K562 (cell line): Measurements from ENCODE around the gene H3-3A. TPM values are rescaled to one million over a fixed set of nuclear protein-coding genes. Genes with fewer than 3 reads are reported as not detected.

Experiments
- ARID1B ChIP-seq: fragments of 450-650 bp; IDR thresholded peaks from 2 replicates; pipeline ENCODE4 v1.6.1; 2016; ENCODE audit warnings: antibody characterized with exemption, mild to moderate bottlenecking, inconsistent platforms
- BCOR ChIP-seq: fragments of 450-650 bp; IDR thresholded peaks from 2 replicates; pipeline ENCODE4 v1.6.1; 2016
- GABPB2 ChIP-seq: fragments of 250-450 bp; sonication (Bioruptor Pico); conservative IDR thresholded peaks from 2 replicates; pipeline ENCODE4 v1.5.1; 2021; ENCODE audit warnings: mild to moderate bottlenecking
- HLTF ChIP-seq: fragments of 450-650 bp; IDR thresholded peaks from 2 replicates; pipeline ENCODE4 v1.6.1; 2016
- MIER1 ChIP-seq: fragments of 450-650 bp; IDR thresholded peaks from 2 replicates; pipeline ENCODE4 v1.6.1; 2016; ENCODE audit warnings: antibody characterized with exemption, mild to moderate bottlenecking, low read depth
- PTBP1 ChIP-seq: fragments of 200-400 bp; formaldehyde crosslinking; IDR thresholded peaks from 2 replicates; pipeline ENCODE4 v1.6.1; 2017; ENCODE audit warnings: low read depth, low read length
- SREBF1 ChIP-seq: fragments of 150-350 bp; IDR thresholded peaks from 2 replicates; pipeline ENCODE4 v1.6.1; 2014; ENCODE audit warnings: antibody characterized with exemption, low read depth, low read length, borderline replicate concordance
- ZNF121 ChIP-seq: sonication (generic); formaldehyde crosslinking; conservative IDR thresholded peaks from 2 replicates; pipeline ENCODE4 v1.8.0; 2022; ENCODE audit warnings: missing genetic modification reagents
- ZNF253 ChIP-seq: fragments of 250-450 bp; sonication (Bioruptor Pico); conservative IDR thresholded peaks from 2 replicates; pipeline ENCODE4 v1.6.1; 2021; ENCODE audit warnings: mild to moderate bottlenecking
- ZNF444 ChIP-seq: fragments of 250-450 bp; sonication (Bioruptor Pico); IDR thresholded peaks from 2 replicates; pipeline ENCODE4 v1.4.0; 2020; ENCODE audit warnings: mild to moderate bottlenecking, moderate library complexity
- polyA plus RNA-seq, 8 experiments: library from polyadenylated mRNA; depleted of rRNA in 4 of 8; stranded (reverse) in 5 of 8; unstranded in 3 of 8; fragments of >200 nt; fragmentation: Nextera tagmentation in 2 of 8; fragmentation: Illumina TruSeq in 1 of 8; extraction: Ambion mirVana in 2 of 8; extraction: Trizol in 1 of 8; gene quantifications; 2 replicates each; pipeline versions ENCODE4 v1.2.1 to v1.2.3, GENCODE V29; 2011 to 2014; ENCODE audit warnings: inconsistent platforms in 1 of 8, missing spikeins in 1 of 8
- total RNA-seq, 7 experiments: library from RNA; depleted of rRNA in 6 of 7; stranded (reverse); fragments of >200 nt in 6 of 7; fragmentation: Illumina TruSeq in 2 of 7; extraction: Trizol in 2 of 7; gene quantifications; 2 replicates each; pipeline versions ENCODE4 v1.2.1 to v1.2.3, GENCODE V29; 2011 to 2021; ENCODE audit warnings: low replicate concordance in 1 of 7
- TF ChIP-seq, protein P1 (sequence below): sonication (generic); formaldehyde crosslinking; IDR thresholded peaks from 2 replicates; pipeline ENCODE4 v1.8.0; 2023; ENCODE audit warnings: missing genetic modification reagents, mild to moderate bottlenecking, borderline replicate concordance
- TF ChIP-seq, protein P2 (sequence below): sonication (generic); IDR thresholded peaks from 2 replicates; pipeline ENCODE4 v1.6.1; 2016
- TF ChIP-seq, protein P3 (sequence below): fragments of 450-650 bp; formaldehyde crosslinking; IDR thresholded peaks from 2 replicates; pipeline ENCODE4 v1.4.0; 2020; ENCODE audit warnings: mild to moderate bottlenecking
- TF ChIP-seq, protein P4 (sequence below): fragments of 250-450 bp; sonication (Bioruptor Pico); IDR thresholded peaks from 2 replicates; pipeline ENCODE4 v1.8.0; 2021; ENCODE audit warnings: moderate library complexity, mild to moderate bottlenecking, inconsistent platforms
- TF ChIP-seq, protein P5 (sequence below): IDR thresholded peaks from 2 replicates; pipeline ENCODE4 v1.6.1; 2011; ENCODE audit not compliant: insufficient read length; ENCODE audit errors: extremely low read depth
- TF ChIP-seq, protein P6 (sequence below), 2 experiments: fragments of 150-350 bp in 1 of 2; IDR thresholded peaks; 2 replicates each; pipeline ENCODE4 v1.6.1; 2012 to 2016; ENCODE audit warnings: low read depth in 2 of 2, low read length in 2 of 2, mild to moderate bottlenecking in 1 of 2, moderate library complexity in 1 of 2

The H3-3A gene
- total and polyA plus RNA-seq, 9 of the 15 experiments (the other 6 are each of a cell fraction or from before 2014, with no cell fraction given): 426 to 1,083 (median 591) TPM

DNA sequence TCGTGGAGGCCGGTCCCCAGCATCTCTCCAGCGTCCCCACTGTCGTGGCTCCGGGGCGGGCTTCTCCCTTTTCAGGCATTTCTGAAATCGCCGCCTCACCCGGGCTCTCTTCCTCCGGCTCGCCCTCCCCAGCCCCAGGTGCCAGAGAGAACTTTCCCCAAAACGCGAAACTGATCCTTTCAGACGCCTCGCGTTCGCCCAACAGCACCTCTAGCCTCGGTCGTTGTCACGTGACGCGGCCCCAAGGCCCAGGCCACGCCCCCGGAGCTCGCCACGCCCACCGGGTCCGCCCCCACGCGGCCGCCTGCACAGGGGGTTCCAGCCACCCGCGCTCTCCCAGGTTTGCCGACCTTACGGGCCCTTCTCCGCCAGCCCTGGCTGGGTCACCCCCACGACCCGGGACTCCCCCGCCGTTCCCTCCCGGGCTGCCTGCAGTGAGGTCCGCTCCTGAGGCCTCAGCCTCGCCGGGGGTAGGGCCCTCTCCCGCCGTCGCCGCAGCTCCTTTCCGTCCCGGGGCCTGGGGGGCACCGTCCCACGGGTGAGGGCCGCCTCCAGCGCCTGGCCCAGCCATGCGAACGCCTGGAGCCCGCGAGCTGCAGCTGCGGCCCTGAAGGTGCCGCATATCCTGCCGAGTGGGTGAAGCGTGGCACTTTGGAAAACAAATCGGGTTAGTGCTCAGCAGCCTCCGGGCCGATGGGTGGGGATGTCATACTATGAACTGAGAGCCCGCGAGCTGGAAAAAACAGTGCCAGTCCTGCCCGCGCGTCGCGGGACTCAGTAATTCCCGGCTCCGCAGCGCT, 21.0 kb downstream of the H3-3A start (continued):
- TF ChIP-seq, protein P1, sequence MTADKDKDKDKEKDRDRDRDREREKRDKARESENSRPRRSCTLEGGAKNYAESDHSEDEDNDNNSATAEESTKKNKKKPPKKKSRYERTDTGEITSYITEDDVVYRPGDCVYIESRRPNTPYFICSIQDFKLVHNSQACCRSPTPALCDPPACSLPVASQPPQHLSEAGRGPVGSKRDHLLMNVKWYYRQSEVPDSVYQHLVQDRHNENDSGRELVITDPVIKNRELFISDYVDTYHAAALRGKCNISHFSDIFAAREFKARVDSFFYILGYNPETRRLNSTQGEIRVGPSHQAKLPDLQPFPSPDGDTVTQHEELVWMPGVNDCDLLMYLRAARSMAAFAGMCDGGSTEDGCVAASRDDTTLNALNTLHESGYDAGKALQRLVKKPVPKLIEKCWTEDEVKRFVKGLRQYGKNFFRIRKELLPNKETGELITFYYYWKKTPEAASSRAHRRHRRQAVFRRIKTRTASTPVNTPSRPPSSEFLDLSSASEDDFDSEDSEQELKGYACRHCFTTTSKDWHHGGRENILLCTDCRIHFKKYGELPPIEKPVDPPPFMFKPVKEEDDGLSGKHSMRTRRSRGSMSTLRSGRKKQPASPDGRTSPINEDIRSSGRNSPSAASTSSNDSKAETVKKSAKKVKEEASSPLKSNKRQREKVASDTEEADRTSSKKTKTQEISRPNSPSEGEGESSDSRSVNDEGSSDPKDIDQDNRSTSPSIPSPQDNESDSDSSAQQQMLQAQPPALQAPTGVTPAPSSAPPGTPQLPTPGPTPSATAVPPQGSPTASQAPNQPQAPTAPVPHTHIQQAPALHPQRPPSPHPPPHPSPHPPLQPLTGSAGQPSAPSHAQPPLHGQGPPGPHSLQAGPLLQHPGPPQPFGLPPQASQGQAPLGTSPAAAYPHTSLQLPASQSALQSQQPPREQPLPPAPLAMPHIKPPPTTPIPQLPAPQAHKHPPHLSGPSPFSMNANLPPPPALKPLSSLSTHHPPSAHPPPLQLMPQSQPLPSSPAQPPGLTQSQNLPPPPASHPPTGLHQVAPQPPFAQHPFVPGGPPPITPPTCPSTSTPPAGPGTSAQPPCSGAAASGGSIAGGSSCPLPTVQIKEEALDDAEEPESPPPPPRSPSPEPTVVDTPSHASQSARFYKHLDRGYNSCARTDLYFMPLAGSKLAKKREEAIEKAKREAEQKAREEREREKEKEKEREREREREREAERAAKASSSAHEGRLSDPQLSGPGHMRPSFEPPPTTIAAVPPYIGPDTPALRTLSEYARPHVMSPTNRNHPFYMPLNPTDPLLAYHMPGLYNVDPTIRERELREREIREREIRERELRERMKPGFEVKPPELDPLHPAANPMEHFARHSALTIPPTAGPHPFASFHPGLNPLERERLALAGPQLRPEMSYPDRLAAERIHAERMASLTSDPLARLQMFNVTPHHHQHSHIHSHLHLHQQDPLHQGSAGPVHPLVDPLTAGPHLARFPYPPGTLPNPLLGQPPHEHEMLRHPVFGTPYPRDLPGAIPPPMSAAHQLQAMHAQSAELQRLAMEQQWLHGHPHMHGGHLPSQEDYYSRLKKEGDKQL: no peak
- 0 out of 2 replicates have a peak, but pooled peaks have one; percentile 51 for TF ChIP-seq SREBF1
- TF ChIP-seq ZNF444: no peak
- TF ChIP-seq ZNF121 (CRISPR knock-in tag): no peak
- TF ChIP-seq, protein P2, sequence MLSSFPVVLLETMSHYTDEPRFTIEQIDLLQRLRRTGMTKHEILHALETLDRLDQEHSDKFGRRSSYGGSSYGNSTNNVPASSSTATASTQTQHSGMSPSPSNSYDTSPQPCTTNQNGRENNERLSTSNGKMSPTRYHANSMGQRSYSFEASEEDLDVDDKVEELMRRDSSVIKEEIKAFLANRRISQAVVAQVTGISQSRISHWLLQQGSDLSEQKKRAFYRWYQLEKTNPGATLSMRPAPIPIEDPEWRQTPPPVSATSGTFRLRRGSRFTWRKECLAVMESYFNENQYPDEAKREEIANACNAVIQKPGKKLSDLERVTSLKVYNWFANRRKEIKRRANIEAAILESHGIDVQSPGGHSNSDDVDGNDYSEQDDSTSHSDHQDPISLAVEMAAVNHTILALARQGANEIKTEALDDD: no peak
- no peak for TF ChIP-seq GABPB2 (CRISPR knock-in tag)
- no peak for TF ChIP-seq HLTF
- TF ChIP-seq, protein P3, sequence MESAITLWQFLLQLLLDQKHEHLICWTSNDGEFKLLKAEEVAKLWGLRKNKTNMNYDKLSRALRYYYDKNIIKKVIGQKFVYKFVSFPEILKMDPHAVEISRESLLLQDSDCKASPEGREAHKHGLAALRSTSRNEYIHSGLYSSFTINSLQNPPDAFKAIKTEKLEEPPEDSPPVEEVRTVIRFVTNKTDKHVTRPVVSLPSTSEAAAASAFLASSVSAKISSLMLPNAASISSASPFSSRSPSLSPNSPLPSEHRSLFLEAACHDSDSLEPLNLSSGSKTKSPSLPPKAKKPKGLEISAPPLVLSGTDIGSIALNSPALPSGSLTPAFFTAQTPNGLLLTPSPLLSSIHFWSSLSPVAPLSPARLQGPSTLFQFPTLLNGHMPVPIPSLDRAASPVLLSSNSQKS (CRISPR knock-in tag): no peak
- TF ChIP-seq ZNF253: no peak
- TF ChIP-seq, protein P4, sequence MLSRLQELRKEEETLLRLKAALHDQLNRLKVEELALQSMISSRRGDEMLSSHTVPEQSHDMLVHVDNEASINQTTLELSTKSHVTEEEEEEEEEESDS (CRISPR knock-in tag): no peak
- TF ChIP-seq PTBP1: no peak
- no peak for TF ChIP-seq BCOR
- TF ChIP-seq, protein P5, sequence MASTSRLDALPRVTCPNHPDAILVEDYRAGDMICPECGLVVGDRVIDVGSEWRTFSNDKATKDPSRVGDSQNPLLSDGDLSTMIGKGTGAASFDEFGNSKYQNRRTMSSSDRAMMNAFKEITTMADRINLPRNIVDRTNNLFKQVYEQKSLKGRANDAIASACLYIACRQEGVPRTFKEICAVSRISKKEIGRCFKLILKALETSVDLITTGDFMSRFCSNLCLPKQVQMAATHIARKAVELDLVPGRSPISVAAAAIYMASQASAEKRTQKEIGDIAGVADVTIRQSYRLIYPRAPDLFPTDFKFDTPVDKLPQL: no peak
- TF ChIP-seq, protein P6, sequence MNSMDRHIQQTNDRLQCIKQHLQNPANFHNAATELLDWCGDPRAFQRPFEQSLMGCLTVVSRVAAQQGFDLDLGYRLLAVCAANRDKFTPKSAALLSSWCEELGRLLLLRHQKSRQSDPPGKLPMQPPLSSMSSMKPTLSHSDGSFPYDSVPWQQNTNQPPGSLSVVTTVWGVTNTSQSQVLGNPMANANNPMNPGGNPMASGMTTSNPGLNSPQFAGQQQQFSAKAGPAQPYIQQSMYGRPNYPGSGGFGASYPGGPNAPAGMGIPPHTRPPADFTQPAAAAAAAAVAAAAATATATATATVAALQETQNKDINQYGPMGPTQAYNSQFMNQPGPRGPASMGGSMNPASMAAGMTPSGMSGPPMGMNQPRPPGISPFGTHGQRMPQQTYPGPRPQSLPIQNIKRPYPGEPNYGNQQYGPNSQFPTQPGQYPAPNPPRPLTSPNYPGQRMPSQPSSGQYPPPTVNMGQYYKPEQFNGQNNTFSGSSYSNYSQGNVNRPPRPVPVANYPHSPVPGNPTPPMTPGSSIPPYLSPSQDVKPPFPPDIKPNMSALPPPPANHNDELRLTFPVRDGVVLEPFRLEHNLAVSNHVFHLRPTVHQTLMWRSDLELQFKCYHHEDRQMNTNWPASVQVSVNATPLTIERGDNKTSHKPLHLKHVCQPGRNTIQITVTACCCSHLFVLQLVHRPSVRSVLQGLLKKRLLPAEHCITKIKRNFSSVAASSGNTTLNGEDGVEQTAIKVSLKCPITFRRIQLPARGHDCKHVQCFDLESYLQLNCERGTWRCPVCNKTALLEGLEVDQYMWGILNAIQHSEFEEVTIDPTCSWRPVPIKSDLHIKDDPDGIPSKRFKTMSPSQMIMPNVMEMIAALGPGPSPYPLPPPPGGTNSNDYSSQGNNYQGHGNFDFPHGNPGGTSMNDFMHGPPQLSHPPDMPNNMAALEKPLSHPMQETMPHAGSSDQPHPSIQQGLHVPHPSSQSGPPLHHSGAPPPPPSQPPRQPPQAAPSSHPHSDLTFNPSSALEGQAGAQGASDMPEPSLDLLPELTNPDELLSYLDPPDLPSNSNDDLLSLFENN (IDR thresholded peaks at IDR 0.05; ENCODE audit: low read depth in 2 of 2, low read length in 2 of 2): no peak
- TF ChIP-seq MIER1: no peak
- 0 out of 2 replicates have a peak, but pooled peaks have one; percentile 25 for TF ChIP-seq ARID1B
